ENCODE data around the gene STAT1.

STAT1 gene

DNA sequence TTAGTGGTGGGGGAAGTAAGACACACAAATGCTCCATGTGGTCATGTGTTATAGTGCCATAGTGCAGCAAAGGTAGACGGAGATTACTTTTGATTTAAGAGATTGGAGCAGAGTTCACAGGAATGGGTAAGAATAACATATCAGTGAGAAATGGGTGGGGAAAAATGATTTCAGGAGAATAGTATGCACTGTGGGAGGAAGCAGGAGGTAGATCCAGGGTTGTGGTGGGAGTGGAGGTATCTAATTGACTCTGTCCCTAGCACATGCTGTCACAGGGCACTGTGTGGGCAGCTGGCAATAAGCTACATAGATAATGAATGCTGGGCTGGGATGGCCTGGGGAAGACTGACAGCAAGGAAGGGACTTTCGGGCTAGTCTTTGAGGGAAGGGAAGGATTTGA lies 65.3 kb downstream of the STAT1 start:
- DNase-seq: no peak

DNA sequence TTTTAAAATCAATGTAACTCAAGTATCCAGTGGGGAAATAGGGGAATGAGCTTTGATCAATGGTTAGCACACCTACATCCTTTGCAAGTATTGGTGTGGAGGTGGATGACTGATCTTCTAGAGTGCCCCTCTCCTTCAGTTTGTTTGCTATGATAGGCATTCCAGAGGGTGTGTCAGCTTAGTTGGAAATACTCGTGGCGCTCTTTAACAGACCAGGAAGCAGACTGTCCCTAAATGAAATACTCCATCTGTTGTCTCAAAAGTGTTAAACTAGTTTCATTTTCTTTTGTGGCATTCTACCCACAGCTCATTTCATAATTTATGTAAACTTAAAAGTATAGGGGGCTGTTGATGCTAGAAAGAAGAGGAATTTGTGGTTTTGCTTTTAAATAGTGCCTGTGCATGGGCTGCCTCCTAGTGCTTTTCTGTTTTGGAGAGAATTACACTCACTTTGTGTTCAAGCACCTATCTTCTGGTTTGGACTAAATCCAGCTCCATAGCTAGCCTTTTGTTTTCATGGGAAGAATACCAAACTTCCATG lies 66.2 kb downstream of the STAT1 start:
- DNase-seq: no peak

DNA sequence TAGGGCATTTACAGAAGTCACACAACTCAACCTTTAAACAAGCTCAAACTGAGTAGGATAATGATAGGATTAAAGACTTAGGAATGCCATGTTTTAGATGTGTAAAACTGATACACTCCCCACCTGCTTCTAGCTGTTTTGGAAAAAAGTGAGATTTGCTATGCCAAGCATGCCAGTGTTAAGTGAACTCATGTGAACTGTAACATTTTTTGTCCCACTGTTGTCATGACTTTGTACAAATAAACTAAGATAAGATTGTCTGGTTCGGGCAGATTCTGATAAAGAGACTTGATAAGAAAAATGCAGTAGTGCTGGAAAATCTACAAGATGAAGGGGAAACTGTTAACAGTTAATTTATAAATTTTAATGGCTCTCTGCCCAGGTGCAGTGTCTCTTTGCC lies 66.8 kb downstream of the STAT1 start:
- DNase-seq: no peak

DNA sequence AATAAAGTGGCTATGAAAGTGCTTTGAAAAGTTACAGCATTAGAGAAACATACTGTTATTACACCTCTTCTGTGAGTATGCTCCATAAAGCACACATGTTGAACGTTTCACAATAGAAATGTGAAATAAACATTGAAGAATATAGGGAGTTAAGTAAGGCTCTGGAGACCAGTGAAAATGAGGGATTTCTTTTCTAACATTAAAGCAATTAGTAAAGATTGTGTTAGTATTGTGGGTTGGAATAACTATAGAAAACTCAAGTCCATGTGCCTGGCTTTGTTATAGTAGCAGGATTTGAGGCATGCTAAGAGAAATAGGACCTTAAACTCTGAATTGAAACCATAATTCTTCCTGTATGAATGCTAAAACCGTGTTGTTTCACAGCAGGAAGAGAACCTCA lies 70.3 kb downstream of the STAT1 start:
- no peak for DNase-seq

DNA sequence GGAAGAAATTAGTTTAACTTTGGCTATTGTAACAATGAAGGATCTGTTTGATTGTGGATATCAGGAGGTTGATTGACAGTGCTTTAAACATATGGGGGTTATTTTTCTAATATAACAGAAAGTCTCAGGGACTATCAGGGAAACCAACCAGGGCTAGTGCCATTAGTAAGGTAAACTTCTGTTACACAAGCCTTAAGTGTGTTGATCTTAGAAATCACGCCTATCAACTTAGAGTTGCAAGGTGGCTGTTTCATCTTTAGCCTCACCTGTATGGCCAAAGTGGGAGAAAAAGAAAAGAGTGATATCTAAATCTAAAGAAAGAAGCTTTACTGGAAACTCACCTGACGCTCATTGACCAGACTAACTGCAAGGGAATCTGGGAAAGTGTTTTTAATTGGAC lies 71.3 kb downstream of the STAT1 start:
- no peak for DNase-seq

DNA sequence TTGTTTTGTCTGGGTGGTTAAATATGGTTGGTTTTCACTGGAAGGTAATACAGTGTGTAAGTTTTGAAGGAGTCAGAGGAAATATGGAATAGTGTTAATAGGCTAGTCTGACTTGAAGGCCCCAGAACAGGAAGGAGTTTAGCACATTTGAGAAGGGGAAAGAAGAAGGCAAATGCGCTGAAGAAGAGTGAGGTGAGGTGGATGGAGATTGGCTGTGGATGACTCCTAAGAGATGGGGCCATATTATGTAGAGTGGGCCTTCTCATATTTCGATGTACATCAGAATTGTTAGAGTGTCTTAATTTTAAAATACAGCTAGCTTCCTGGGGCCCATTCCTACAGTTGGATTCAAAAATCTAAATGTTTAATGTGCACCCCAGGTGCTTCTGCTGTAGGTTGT lies 72.4 kb downstream of the STAT1 start:
- no peak for DNase-seq

DNA sequence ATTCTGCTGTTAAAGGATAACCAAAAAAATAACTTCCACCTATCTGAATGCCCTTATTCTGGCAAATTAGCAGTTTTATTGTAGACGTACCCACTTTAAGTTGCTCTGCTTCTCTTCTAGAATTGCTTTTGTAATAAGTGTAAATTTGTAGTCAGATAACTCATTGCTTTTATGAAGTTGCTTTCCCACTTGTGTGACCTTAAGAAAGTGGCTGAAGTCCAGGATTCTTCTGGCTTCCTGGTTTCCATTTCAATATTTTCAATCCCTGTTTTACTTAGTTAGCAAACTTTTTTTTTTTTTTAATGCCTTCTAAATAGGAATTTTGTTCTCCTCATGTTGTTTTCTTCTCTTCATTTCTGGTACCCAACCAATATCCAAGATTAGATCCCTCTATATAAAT lies 73.5 kb downstream of the STAT1 start:
- no peak for DNase-seq

GRCh38 chr2:190938771-190939335 lies 75.1 kb downstream of the STAT1 start:
- DNase-seq: no peak

DNA sequence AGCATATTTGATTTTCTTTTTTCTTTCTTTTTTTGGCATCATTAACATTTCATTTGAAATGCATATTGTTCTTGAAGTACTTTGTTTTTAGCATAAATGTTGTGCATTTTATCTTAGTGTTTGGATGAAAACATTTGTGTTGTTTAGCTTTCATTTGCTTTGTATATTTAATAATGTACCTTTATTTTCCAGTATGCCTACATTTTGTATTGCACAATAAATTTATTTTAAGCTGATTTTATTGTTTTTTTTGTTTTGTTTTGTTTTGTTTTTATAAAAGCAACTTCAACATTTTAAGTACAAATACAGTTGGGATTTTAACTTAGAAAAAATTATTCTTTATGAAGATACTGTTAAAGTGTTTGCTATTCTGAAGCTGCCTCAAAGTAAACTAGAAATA lies 78.9 kb downstream of the STAT1 start:
- no peak for DNase-seq

DNA sequence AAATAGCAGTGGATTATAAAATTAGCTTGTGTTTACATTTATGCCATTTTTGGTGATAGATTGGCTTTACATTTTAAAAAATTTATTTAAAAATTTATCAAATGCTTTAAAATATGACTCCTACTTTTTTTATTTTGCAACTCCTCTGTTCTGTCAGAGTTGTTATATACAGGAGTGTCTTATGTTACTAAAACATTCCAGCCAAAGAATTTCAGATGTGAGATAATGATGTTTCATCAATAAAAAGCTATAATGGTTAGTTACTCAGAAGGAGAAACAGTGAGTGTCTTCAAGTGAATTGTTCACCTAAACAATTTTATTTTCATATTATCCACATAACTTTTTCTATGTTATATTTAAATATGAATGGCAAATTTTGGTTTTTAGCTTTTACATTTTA lies 80.6 kb downstream of the STAT1 start:
- no peak for DNase-seq

DNA sequence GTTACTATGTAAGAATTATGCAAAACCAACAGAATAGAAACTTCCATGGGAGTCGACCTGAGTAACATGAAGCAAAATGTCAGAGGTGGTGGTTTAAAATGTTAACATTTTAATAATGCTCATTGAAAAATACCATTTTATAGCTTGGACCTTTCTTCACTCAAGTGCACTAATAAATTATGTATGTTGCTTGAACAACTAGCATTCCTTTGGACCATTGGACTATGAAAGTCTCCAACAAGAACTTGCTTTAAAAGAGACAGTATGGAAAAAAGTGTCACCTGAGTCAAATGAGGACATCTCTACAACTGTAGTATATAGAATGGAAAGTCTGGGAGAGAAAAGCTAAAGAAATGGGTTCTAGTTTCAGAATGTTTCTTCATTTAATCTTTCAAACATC lies 81.5 kb downstream of the STAT1 start:
- no peak for DNase-seq

GRCh38 chr2:190930411-190930810 lies 83.6 kb downstream of the STAT1 start:
- no peak for DNase-seq

GRCh38 chr2:190929919-190930318 lies 84.1 kb downstream of the STAT1 start:
- no peak for DNase-seq

- no peak for DNase-seq
These were observed 86.7 kb downstream of the STAT1 start for GRCh38 chr2:190927301-190927700.

GRCh38 chr2:190922376-190922775 lies 91.6 kb downstream of the STAT1 start:
- no peak for DNase-seq

DNA sequence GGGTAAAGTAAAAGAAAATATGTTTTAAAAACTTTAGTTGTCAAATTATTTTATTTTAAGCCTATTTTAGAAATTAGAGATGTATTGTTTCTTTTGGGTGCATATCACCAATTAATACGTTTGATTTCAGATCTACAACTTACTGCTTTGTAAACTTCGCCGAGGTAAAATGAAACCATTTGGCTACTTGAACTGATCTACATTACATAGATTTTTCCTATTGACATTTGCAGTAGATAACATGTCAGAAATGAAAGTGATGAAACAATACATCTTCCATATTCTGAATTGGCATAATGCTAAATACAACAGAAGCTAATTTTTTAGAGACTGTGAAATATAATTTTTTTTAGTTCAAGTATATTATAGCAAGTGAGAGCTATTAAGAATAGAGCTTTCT lies 93.9 kb downstream of the STAT1 start:
- no peak for DNase-seq

Measured in SHP77 (cell line).